WTC11 (cell line): ENCODE data around the gene LCN12. TPM values are rescaled to one million over a fixed set of nuclear protein-coding genes. Genes with fewer than 3 reads are reported as not detected.

ENCODE experiments used
- ATAC-seq: fragments of 200-7000 bp; cut with Tn5 transposase; 2 replicates; pipeline ENCODE4 v1.10.0; 2021; ENCODE audit warnings: mild to moderate bottlenecking, moderate library complexity
- CTCF ChIA-PET: fragments of 300-600 bp; sonication (Branson Sonifier 250); formaldehyde crosslinking; loops from one replicate; lab custom pipeline; 2021; ENCODE audit warnings: antibody characterized with exemption; lab: Charles Lee
- POLR2A ChIA-PET: fragments of 350-600 bp; sonication (Branson Sonifier 250); formaldehyde crosslinking; loops from one replicate; lab custom pipeline; 2021; ENCODE audit warnings: antibody characterized with exemption; lab: Charles Lee
- DNase-seq: peaks from one replicate; pipeline ENCODE4 v3.0.0; 2021; ENCODE audit warnings: low spot score
- H3K27ac Mint-ChIP-seq: 2 replicates; pipeline ENCODE4 v1.8.0; 2021; ENCODE audit warnings: mixed read lengths
- H3K27me3 Mint-ChIP-seq: 2 replicates; pipeline ENCODE4 v1.8.0; 2021; ENCODE audit warnings: low read depth, mild to moderate bottlenecking, moderate library complexity, mixed read lengths
- H3K36me3 Mint-ChIP-seq: 2 replicates; pipeline ENCODE4 v1.8.0; 2021; ENCODE audit warnings: mixed read lengths
- H3K4me1 Mint-ChIP-seq: 2 replicates; pipeline ENCODE4 v1.8.0; 2022; ENCODE audit warnings: mixed read lengths
- H3K4me3 Mint-ChIP-seq: 2 replicates; pipeline ENCODE4 v1.8.0; 2021; ENCODE audit warnings: mild to moderate bottlenecking, moderate library complexity, mixed read lengths
- H3K9me3 Mint-ChIP-seq: 2 replicates; pipeline ENCODE4 v1.8.0; 2021; ENCODE audit warnings: mixed read lengths
- ARID4B ChIP-seq: sonication (generic); formaldehyde crosslinking; IDR thresholded peaks from 2 replicates; pipeline ENCODE4 v1.8.0; 2023; ENCODE audit warnings: missing genetic modification reagents, mild to moderate bottlenecking, borderline replicate concordance
- FOXP1 ChIP-seq: sonication (generic); formaldehyde crosslinking; IDR thresholded peaks from 2 replicates; pipeline ENCODE4 v1.8.0; 2022; ENCODE audit warnings: missing genetic modification reagents, mild to moderate bottlenecking, moderate library complexity, borderline replicate concordance
- GTF2I ChIP-seq: fragments of 250-450 bp; sonication (Bioruptor Pico); conservative IDR thresholded peaks from 2 replicates; pipeline ENCODE4 v1.4.0; 2021; ENCODE audit warnings: mild to moderate bottlenecking
- JUN ChIP-seq: sonication (generic); formaldehyde crosslinking; IDR thresholded peaks from 2 replicates; pipeline ENCODE4 v1.8.0; 2023; ENCODE audit warnings: mild to moderate bottlenecking, missing genetic modification reagents
- KAT7 ChIP-seq: sonication (generic); formaldehyde crosslinking; IDR thresholded peaks from 2 replicates; pipeline ENCODE4 v1.8.1; 2023; ENCODE audit warnings: missing genetic modification reagents, mild to moderate bottlenecking, borderline replicate concordance
- NR3C1 ChIP-seq: sonication (generic); formaldehyde crosslinking; conservative IDR thresholded peaks from 2 replicates; pipeline ENCODE4 v1.8.1; 2023; ENCODE audit warnings: low read depth, mild to moderate bottlenecking, missing genetic modification reagents
- SOX15 ChIP-seq: fragments of 250-450 bp; sonication (Bioruptor Pico); IDR thresholded peaks from 2 replicates; pipeline ENCODE4 v1.9.0; 2021; ENCODE audit warnings: mild to moderate bottlenecking
- TEAD4 ChIP-seq: sonication (generic); formaldehyde crosslinking; IDR thresholded peaks from 2 replicates; pipeline ENCODE4 v1.8.0; 2022; ENCODE audit warnings: mild to moderate bottlenecking, missing genetic modification reagents
- ZBTB21 ChIP-seq: sonication (generic); formaldehyde crosslinking; IDR thresholded peaks from 2 replicates; pipeline ENCODE4 v1.8.1; 2023; ENCODE audit warnings: mild to moderate bottlenecking, missing genetic modification reagents, borderline replicate concordance
- ZNF416 ChIP-seq: fragments of 250-450 bp; sonication (Bioruptor Pico); IDR thresholded peaks from 2 replicates; pipeline ENCODE4 v1.9.0; 2021; ENCODE audit warnings: mild to moderate bottlenecking, inconsistent platforms
- total RNA-seq: library from RNA; stranded (reverse); gene quantifications from 3 replicates; pipeline ENCODE4 v1.2.3, GENCODE V29; 2021
- TF ChIP-seq, protein P1 (sequence below): fragments of 200-600 bp; IDR thresholded peaks from 2 replicates; pipeline ENCODE4 v1.8.0; 2022; ENCODE audit warnings: antibody characterized with exemption
- TF ChIP-seq, protein P2 (sequence below): fragments of 250-450 bp; sonication (Bioruptor Pico); IDR thresholded peaks from 2 replicates; pipeline ENCODE4 v1.9.0; 2021; ENCODE audit warnings: mild to moderate bottlenecking, borderline replicate concordance

LCN12 gene
- total RNA-seq, 1 experiment from 2014 or later = 1.9 TPM

DNA sequence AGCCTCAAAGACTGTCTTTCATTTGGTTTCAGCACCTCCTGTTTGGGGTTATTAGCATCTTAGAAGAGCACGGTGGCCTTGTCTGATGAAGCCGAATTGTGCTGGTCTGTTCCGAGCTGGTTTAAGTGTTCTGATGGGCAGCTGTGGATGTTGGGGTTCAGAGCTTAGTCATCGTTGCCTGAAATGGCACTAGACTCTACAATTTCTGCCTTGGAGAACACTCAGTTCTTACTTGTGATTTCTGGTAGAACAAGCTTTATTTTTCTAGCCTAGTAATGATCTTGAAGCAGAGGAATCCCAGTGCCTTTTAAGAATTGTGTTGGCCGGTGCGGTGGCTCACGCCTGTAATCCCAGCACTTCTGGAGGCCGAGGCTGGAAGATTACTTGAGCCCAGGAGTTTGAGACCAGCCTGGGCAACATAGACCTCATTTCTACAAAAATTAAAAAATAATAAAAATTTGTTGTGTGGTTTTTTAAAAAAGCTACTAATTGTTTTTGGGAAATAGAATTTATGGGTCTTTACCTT is 15.4 kb upstream of the LCN12 start:
- Mint-ChIP-seq H3K4me3 (no peak overlapping the region), H3K9me3 (peaks cover 3% of the 10 kb centered on the region; the same call in 1 of the 2 replicates), H3K4me1 (peaks cover 9% of the 10 kb centered on the region), H3K27ac (peak overlapping the region; percentile 65), H3K36me3 (peaks cover 37% of the 10 kb centered on the region), H3K27me3 (no peaks in the 10 kb centered on the region)
- CTCF ChIA-PET = interaction anchor here (1.0 to 1.3 kb wide), 4 partner anchors 8 to 110 kb away, joined by 3 to 4 read pairs (median 3); partner anchors contain the start of genes C8G and FBXW5
- POLR2A ChIA-PET = interaction anchor here (1.0 kb wide), 1 partner anchor 13 kb away, joined by 3 read pairs; no protein-coding TSS in a partner anchor
- ATAC-seq (no peak), DNase-seq (no peak)
- TF ChIP-seq JUN (no peak), KAT7 (CRISPR knock-in tag) (no peak)

DNA sequence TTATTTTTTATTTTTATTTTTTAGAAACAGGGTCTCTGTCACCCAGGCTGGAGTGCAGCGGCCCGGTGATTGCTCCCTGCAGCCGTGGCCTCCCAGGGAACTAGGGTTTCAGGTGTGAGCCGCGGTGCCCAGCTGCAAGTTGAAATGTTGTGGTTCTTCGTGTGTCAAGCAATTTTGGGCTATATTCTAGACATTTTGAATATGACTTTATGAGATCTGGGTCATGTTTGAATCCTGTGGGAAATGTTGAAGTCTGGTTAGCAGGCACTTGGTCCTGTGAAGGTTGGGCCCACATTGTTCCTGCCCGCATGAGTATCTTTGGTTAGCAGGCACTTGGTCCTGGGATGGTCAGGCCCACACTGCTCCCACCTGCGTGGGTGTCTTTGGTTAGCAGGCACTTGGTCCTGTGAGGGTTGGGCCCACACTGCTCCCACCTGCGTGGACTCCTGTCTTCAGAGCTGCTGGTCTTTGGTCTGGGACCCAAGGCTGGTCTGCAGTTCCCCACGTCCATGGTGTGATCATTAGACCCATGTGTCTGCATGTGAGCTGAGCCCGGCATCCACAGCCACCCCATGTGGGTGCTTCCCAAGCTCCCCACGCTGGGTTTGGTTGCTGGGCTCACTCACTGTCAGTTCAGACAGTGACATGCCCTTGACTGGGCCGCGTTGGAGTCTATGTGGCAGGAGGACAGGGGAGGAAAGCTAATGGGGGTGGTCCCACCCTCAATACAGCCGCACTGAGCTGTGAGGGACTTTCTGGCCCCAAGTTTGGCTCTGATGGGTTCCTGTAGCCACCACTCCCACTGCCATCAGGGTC is 14.7 kb upstream of the LCN12 start:
- TF ChIP-seq TEAD4 (CRISPR knock-in tag) (no peak), ZBTB21 (no peak), GTF2I (CRISPR knock-in tag) (no peak)
- TF ChIP-seq, protein P1, sequence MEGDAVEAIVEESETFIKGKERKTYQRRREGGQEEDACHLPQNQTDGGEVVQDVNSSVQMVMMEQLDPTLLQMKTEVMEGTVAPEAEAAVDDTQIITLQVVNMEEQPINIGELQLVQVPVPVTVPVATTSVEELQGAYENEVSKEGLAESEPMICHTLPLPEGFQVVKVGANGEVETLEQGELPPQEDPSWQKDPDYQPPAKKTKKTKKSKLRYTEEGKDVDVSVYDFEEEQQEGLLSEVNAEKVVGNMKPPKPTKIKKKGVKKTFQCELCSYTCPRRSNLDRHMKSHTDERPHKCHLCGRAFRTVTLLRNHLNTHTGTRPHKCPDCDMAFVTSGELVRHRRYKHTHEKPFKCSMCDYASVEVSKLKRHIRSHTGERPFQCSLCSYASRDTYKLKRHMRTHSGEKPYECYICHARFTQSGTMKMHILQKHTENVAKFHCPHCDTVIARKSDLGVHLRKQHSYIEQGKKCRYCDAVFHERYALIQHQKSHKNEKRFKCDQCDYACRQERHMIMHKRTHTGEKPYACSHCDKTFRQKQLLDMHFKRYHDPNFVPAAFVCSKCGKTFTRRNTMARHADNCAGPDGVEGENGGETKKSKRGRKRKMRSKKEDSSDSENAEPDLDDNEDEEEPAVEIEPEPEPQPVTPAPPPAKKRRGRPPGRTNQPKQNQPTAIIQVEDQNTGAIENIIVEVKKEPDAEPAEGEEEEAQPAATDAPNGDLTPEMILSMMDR = no peak
- ChIA-PET CTCF (interaction anchor here (1.0 to 2.9 kb wide), 7 partner anchors 8 to 109 kb away, joined by 3 to 7 read pairs (median 4); partner anchors contain the start of genes C8G and FBXW5), POLR2A (interaction anchor here (1.0 kb wide), 1 partner anchor 13 kb away, joined by 3 read pairs; no protein-coding TSS in a partner anchor)
- Mint-ChIP-seq H3K36me3 (peaks cover 38% of the 10 kb centered on the region), H3K4me1 (peaks cover 9% of the 10 kb centered on the region), H3K4me3 (no peak overlapping the region), H3K27me3 (no peaks in the 10 kb centered on the region), H3K27ac (peak overlapping the region; percentile 77), H3K9me3 (peaks cover 3% of the 10 kb centered on the region; the same call in 1 of the 2 replicates)
- DNase-seq = no peak
- no peak for ATAC-seq

DNA sequence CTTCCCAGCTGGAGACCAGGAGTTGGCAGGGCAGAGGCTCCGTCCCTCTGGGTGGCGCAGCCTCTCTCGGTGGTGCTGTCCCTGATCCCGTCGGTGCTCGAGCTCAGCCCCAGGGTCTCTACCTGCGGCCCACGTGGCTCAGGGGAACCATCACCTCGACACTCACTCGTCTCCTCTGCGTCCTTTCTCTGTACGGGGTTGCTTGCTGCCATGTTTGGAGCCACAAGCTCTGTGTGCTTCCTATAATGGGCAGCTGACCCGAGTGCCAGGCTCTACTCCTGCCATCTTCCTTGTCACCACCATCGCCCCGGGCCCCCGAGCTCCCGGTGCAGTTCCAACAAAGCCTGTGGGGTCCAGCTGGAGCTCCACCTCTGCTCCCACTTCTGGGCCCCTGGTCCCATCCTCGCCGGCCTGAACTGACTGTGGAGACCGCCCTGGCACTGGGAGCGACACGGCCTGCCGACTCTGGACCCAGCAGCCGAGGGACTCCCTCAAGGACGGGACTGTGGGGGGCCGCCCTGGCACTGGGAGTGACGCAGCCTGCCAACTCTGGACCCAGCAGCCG is 12.6 kb upstream of the LCN12 start:
- Mint-ChIP-seq H3K27me3 (no peaks in the 10 kb centered on the region), H3K4me3 (no peak overlapping the region), H3K9me3 (no peaks in the 10 kb centered on the region), H3K4me1 (peaks cover 3% of the 10 kb centered on the region), H3K27ac (peak overlapping the region; percentile 63), H3K36me3 (peaks cover 19% of the 10 kb centered on the region)
- DNase-seq (no peak), ATAC-seq (no peak)
- ChIA-PET POLR2A (no interaction called here), CTCF (interaction anchor here (0.8 to 2.9 kb wide), 5 partner anchors 9 to 176 kb away, joined by 3 to 7 read pairs (median 4); partner anchors contain the start of gene TRAF2)
- TF ChIP-seq FOXP1 (CRISPR knock-in tag) (0 out of 2 replicates have a peak, but pooled peaks have one; percentile 26), ARID4B (CRISPR knock-in tag) (no peak)

GRCh38 chr9:136939996-136940525 is 12.0 kb upstream of the LCN12 start:
- no peak for ATAC-seq
- ChIA-PET POLR2A (no interaction called here), CTCF (interaction anchor here (0.8 to 2.9 kb wide), 2 partner anchors 8 to 53 kb away, joined by 4 to 7 read pairs; partner anchors contain the start of gene TRAF2)
- Mint-ChIP-seq H3K27ac (no peak overlapping the region), H3K9me3 (no peaks in the 10 kb centered on the region), H3K27me3 (no peaks in the 10 kb centered on the region), H3K4me1 (peaks cover 6% of the 10 kb centered on the region), H3K36me3 (peaks cover 16% of the 10 kb centered on the region), H3K4me3 (no peak overlapping the region)
- TF ChIP-seq SOX15 (CRISPR knock-in tag) (no peak), NR3C1 (no peak), FOXP1 (CRISPR knock-in tag) (no peak), ZBTB21 (no peak), ZNF416 (CRISPR knock-in tag) (no peak)
- TF ChIP-seq, protein P2, sequence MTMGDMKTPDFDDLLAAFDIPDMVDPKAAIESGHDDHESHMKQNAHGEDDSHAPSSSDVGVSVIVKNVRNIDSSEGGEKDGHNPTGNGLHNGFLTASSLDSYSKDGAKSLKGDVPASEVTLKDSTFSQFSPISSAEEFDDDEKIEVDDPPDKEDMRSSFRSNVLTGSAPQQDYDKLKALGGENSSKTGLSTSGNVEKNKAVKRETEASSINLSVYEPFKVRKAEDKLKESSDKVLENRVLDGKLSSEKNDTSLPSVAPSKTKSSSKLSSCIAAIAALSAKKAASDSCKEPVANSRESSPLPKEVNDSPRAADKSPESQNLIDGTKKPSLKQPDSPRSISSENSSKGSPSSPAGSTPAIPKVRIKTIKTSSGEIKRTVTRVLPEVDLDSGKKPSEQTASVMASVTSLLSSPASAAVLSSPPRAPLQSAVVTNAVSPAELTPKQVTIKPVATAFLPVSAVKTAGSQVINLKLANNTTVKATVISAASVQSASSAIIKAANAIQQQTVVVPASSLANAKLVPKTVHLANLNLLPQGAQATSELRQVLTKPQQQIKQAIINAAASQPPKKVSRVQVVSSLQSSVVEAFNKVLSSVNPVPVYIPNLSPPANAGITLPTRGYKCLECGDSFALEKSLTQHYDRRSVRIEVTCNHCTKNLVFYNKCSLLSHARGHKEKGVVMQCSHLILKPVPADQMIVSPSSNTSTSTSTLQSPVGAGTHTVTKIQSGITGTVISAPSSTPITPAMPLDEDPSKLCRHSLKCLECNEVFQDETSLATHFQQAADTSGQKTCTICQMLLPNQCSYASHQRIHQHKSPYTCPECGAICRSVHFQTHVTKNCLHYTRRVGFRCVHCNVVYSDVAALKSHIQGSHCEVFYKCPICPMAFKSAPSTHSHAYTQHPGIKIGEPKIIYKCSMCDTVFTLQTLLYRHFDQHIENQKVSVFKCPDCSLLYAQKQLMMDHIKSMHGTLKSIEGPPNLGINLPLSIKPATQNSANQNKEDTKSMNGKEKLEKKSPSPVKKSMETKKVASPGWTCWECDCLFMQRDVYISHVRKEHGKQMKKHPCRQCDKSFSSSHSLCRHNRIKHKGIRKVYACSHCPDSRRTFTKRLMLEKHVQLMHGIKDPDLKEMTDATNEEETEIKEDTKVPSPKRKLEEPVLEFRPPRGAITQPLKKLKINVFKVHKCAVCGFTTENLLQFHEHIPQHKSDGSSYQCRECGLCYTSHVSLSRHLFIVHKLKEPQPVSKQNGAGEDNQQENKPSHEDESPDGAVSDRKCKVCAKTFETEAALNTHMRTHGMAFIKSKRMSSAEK = no peak
- DNase-seq = no peak
